ENCODE measurements around the gene TSPOAP1. TPM values are rescaled to one million over a fixed set of nuclear protein-coding genes. Genes with fewer than 3 reads are reported as not detected.

The TSPOAP1 gene
- total and polyA plus RNA-seq, 10 of the 15 experiments (the other 5 are each of a cell fraction or from before 2014, with no cell fraction given) = 0.58 to 16.4 (median 4.2) TPM; not detected in 1

GRCh38 chr17:58312829-58313228 is 15.8 kb downstream of the TSPOAP1 start:
- ChIA-PET SMC1A (ENCODE audit: uncharacterized antibody, unreplicated experiment) (interaction anchor here (0.6 to 12.9 kb wide), 2 partner anchors 31 to 113 kb away, joined by 3 to 249 read pairs; no protein-coding TSS in a partner anchor), POLR2A (no interaction called here), CTCF (interaction anchor here (0.8 to 6.5 kb wide), 3 partner anchors 8 to 32 kb away, joined by 3 to 163 read pairs (median 56); no protein-coding TSS in a partner anchor), RAD21 (ENCODE audit: unreplicated experiment) (interaction anchor here (1.0 to 1.3 kb wide), 2 partner anchors 9 to 32 kb away, joined by 3 to 6 read pairs; no protein-coding TSS in a partner anchor)
- ATAC-seq (no peak), FAIRE-seq (no peak), DNase-seq (ENCODE audit: low read depth, low spot score) (no peak)
- 0 out of 4 replicates have a peak, but pooled peaks cover 0 to 1% of the 10 kb centered on the region in 2 experiments for H3K36me3 ChIP-seq (ENCODE audit: control insufficient read depth in 2 of 2, insufficient read depth in 2 of 2, low read length in 1 of 2)
- in situ Hi-C loops (cut with MboI) = no loop called here
- no peaks in the 10 kb centered on the region for H3K9me3 ChIP-seq (replicated peaks; ENCODE audit: control insufficient read depth, insufficient read depth, low read length)
- no TSS peak for BruUV-seq (replicated peaks)
- 0% methylated on average over 1 of the region's 1 CpG for WGBS (ENCODE audit: insufficient coverage, insufficient replicate concordance, low lambda C conversion rate, missing lambda C conversion rate)
- H3K9ac ChIP-seq (ENCODE audit: control insufficient read depth, insufficient read depth, low read length) = no peak overlapping the region
- H3K79me2 ChIP-seq (ENCODE audit: control insufficient read depth, insufficient read depth, low read length) = no peaks in the 10 kb centered on the region
- H3K4me2 ChIP-seq (ENCODE audit: control insufficient read depth, insufficient read depth) = no peak overlapping the region
- no peak overlapping the region for H3K27ac ChIP-seq (ENCODE audit: control insufficient read depth, insufficient read depth)
- H3K4me3 ChIP-seq = no peak overlapping the region
- H3K4me1 ChIP-seq (ENCODE audit: control insufficient read depth, insufficient read depth, low read length) = peaks cover 3% of the 10 kb centered on the region
- intact Hi-C loops (cut with micrococcal nuclease; ENCODE audit: unreplicated experiment) = no loop called here
- H4K20me1 ChIP-seq (ENCODE audit: control insufficient read depth, insufficient read depth) = no peaks in the 10 kb centered on the region
- H3K27me3 ChIP-seq (replicated peaks in 1 of 2; ENCODE audit: control insufficient read depth in 2 of 2, insufficient read depth in 2 of 2, low read length in 1 of 2) = no peaks in the 10 kb centered on the region
- no peak overlapping the region for H2AFZ ChIP-seq (ENCODE audit: control insufficient read depth, low read depth, low read length)
- TF ChIP-seq ATF7 (IDR thresholded peaks at IDR 0.05; ENCODE audit: low read depth) (no peak), ZNF274 (IDR thresholded peaks at IDR 0.05; ENCODE audit: insufficient read depth, insufficient read length) (no peak), ATF3 (IDR thresholded peaks at IDR 0.05; ENCODE audit: borderline replicate concordance, extremely low read depth, low read depth, low read length) (no peak), RAD21 (IDR thresholded peaks at IDR 0.05; ENCODE audit: insufficient read depth, low read depth, low read length) (peak; percentile 45; the same call in 1 of the 2 replicates), CTCF (IDR thresholded peaks at IDR 0.05 in 2 of 3, conservative IDR thresholded peaks at IDR 0.05 in 1 of 3; ENCODE audit: control insufficient read depth in 2 of 3, extremely low read depth in 1 of 3, insufficient read depth in 1 of 3, low read depth in 3 of 3, low read length in 3 of 3) (peak in 1 of 3 experiments; percentile 20; a peak in 1 of 6 replicates), NR2C1 (IDR thresholded peaks at IDR 0.05) (no peak), ZNF687 (IDR thresholded peaks at IDR 0.05) (no peak), JUND (IDR thresholded peaks at IDR 0.05; ENCODE audit: low read depth, low read length) (no peak), SIX5 (IDR thresholded peaks at IDR 0.05; ENCODE audit: low read depth, low read length, severe bottlenecking) (no peak)

Data from GM12878 (cell line).